ENCODE measurements around the gene ADGRL2.

Gene ADGRL2

GRCh38 chr1:81921851-81922462 is 121.2 kb downstream of the ADGRL2 start:
- no peaks in the 10 kb centered on the region for H3K27me3 ChIP-seq (ENCODE audit: control insufficient read depth, insufficient read depth, low read length)
- H3K9ac ChIP-seq (ENCODE audit: low read length): no peak overlapping the region
- H3K27ac ChIP-seq (ENCODE audit: low read length): no peak overlapping the region
- peaks cover 48% of the 10 kb centered on the region for H3K4me1 ChIP-seq (ENCODE audit: control insufficient read depth, low read depth, low read length)
- H3K36me3 ChIP-seq (ENCODE audit: control insufficient read depth, low read depth, low read length): no peaks in the 10 kb centered on the region
- no peak overlapping the region for H3K4me3 ChIP-seq (ENCODE audit: low read length)
- no peaks in the 10 kb centered on the region for H3K9me3 ChIP-seq (ENCODE audit: control insufficient read depth, low read depth, low read length)

- H3K9ac ChIP-seq (ENCODE audit: low read length): no peak overlapping the region
- no peaks in the 10 kb centered on the region for H3K9me3 ChIP-seq (ENCODE audit: control insufficient read depth, low read depth, low read length)
- H3K4me3 ChIP-seq (ENCODE audit: low read length): no peak overlapping the region
- no peaks in the 10 kb centered on the region for H3K36me3 ChIP-seq (ENCODE audit: control insufficient read depth, low read depth, low read length)
- no peaks in the 10 kb centered on the region for H3K27me3 ChIP-seq (ENCODE audit: control insufficient read depth, insufficient read depth, low read length)
- no peak overlapping the region for H3K27ac ChIP-seq (ENCODE audit: low read length)
- peaks cover 48% of the 10 kb centered on the region for H3K4me1 ChIP-seq (ENCODE audit: control insufficient read depth, low read depth, low read length)
These were observed 122.2 kb downstream of the ADGRL2 start for GRCh38 chr1:81922955-81923354.

- Histone ChIP-seq H3K36me3 (ENCODE audit: control insufficient read depth, low read depth, low read length) (no peaks in the 10 kb centered on the region), H3K27me3 (ENCODE audit: control insufficient read depth, insufficient read depth, low read length) (no peaks in the 10 kb centered on the region), H3K27ac (ENCODE audit: low read length) (no peak overlapping the region), H3K9ac (ENCODE audit: low read length) (no peak overlapping the region), H3K4me3 (ENCODE audit: low read length) (no peak overlapping the region), H3K4me1 (ENCODE audit: control insufficient read depth, low read depth, low read length) (peaks cover 17% of the 10 kb centered on the region), H3K9me3 (ENCODE audit: control insufficient read depth, low read depth, low read length) (no peaks in the 10 kb centered on the region)
These were observed 128.4 kb downstream of the ADGRL2 start for GRCh38 chr1:81929106-81929505.

DNA sequence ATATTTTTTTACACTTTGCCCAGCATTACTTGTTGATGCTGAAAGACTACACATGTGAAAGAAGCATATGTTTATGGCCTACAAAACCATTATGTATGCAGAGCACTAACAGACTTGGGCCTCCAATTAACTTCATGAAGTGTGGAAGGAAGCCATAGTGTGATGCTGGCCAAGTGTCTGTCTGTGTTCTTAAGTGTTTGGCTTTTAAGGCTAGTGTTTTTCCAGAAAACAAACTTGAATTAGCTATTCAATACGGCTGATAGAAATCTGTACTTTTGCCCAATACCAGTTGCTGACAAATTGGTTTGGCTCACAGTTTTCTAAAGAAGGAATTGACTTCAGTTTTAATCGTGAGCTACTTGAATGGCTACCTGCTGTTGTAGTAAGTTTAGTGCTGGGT is 136.1 kb downstream of the ADGRL2 start:
- H3K9me3 ChIP-seq (ENCODE audit: control insufficient read depth, low read depth, low read length): no peaks in the 10 kb centered on the region

DNA sequence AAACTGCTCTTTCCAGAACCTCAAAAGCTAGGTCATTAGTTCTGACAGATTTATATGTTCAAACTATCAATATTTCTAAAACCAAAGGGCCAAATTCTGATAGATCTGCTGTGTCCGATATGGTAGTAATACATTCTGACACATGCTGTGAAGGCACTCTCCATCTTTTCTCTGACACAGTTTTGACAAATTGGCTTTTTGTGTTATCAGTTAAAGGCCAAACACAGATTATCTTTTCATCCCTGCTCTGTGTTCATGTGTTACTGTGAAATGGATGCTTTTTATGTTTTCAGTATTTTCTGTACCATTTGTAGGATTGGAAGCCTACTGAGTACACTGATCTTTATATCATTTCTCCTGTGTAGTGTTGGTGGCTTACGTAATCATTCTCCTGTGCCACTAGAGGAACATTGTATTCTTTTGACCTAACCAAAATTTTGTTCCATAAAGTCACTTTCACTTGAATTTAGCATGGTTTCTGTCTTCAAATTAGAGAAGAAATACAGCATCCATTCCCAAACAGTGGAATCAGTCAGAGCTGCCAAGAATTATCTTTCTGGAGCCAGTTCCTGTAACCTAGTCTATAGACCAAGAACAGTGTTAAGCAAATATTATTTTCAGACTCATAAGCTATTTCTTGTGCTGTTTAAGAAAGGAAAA is 137.2 kb downstream of the ADGRL2 start:
- Histone ChIP-seq H3K9me3 (ENCODE audit: control insufficient read depth, low read depth, low read length) (no peaks in the 10 kb centered on the region), H3K9ac (ENCODE audit: low read length) (no peak overlapping the region), H3K4me1 (ENCODE audit: control insufficient read depth, low read depth, low read length) (no peaks in the 10 kb centered on the region), H3K27me3 (ENCODE audit: control insufficient read depth, insufficient read depth, low read length) (no peaks in the 10 kb centered on the region), H3K4me3 (ENCODE audit: low read length) (no peak overlapping the region), H3K27ac (ENCODE audit: low read length) (no peak overlapping the region), H3K36me3 (ENCODE audit: control insufficient read depth, low read depth, low read length) (peaks cover 11% of the 10 kb centered on the region)

More for the DNA sequence above, 136.1 kb downstream of the ADGRL2 start:
- Histone ChIP-seq H3K4me3 (ENCODE audit: low read length) (no peak overlapping the region), H3K9ac (ENCODE audit: low read length) (no peak overlapping the region), H3K4me1 (ENCODE audit: control insufficient read depth, low read depth, low read length) (no peaks in the 10 kb centered on the region), H3K27ac (ENCODE audit: low read length) (no peak overlapping the region), H3K36me3 (ENCODE audit: control insufficient read depth, low read depth, low read length) (peaks cover 10% of the 10 kb centered on the region), H3K27me3 (ENCODE audit: control insufficient read depth, insufficient read depth, low read length) (no peaks in the 10 kb centered on the region)

DNA sequence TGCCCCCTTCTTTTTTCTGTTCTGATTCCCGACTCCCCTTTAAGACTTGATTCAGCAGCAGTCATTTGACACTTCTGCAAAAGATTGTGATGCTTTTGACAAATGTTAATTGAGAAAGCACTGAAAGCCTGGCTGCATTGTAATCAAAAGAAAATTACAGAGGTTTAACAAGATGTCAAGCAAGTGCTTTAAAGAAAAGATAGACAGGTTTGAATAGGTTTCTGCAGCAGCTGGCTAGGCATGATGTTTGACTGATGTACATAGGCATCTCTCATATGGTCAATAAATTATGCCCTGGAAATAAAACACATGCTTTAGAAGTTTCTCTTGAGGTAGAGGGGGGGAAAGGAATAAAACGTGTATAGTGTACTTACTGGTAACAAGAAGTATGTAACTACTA is 147.8 kb downstream of the ADGRL2 start:
- no peaks in the 10 kb centered on the region for H3K27me3 ChIP-seq (ENCODE audit: control insufficient read depth, insufficient read depth, low read length)
- no peak overlapping the region for H3K4me3 ChIP-seq (ENCODE audit: low read length)
- H3K9ac ChIP-seq (ENCODE audit: low read length): no peak overlapping the region
- H3K9me3 ChIP-seq (ENCODE audit: control insufficient read depth, low read depth, low read length): no peaks in the 10 kb centered on the region
- H3K27ac ChIP-seq (ENCODE audit: low read length): no peak overlapping the region
- peaks cover 34% of the 10 kb centered on the region for H3K36me3 ChIP-seq (ENCODE audit: control insufficient read depth, low read depth, low read length)
- H3K4me1 ChIP-seq (ENCODE audit: control insufficient read depth, low read depth, low read length): no peaks in the 10 kb centered on the region

- Histone ChIP-seq H3K4me1 (ENCODE audit: control insufficient read depth, low read depth, low read length) (no peaks in the 10 kb centered on the region), H3K4me3 (ENCODE audit: low read length) (no peak overlapping the region), H3K27ac (ENCODE audit: low read length) (no peak overlapping the region), H3K9ac (ENCODE audit: low read length) (no peak overlapping the region), H3K36me3 (ENCODE audit: control insufficient read depth, low read depth, low read length) (peaks cover 38% of the 10 kb centered on the region), H3K9me3 (ENCODE audit: control insufficient read depth, low read depth, low read length) (no peaks in the 10 kb centered on the region), H3K27me3 (ENCODE audit: control insufficient read depth, insufficient read depth, low read length) (no peaks in the 10 kb centered on the region)
These were observed 148.7 kb downstream of the ADGRL2 start for GRCh38 chr1:81949421-81949820.

- Histone ChIP-seq H3K27ac (ENCODE audit: low read length) (no peak overlapping the region), H3K36me3 (ENCODE audit: control insufficient read depth, low read depth, low read length) (peaks cover 38% of the 10 kb centered on the region), H3K4me3 (ENCODE audit: low read length) (no peak overlapping the region), H3K27me3 (ENCODE audit: control insufficient read depth, insufficient read depth, low read length) (no peaks in the 10 kb centered on the region), H3K9ac (ENCODE audit: low read length) (no peak overlapping the region), H3K9me3 (ENCODE audit: control insufficient read depth, low read depth, low read length) (no peaks in the 10 kb centered on the region), H3K4me1 (ENCODE audit: control insufficient read depth, low read depth, low read length) (no peaks in the 10 kb centered on the region)
These were observed 149.3 kb downstream of the ADGRL2 start for GRCh38 chr1:81950037-81950436.

DNA sequence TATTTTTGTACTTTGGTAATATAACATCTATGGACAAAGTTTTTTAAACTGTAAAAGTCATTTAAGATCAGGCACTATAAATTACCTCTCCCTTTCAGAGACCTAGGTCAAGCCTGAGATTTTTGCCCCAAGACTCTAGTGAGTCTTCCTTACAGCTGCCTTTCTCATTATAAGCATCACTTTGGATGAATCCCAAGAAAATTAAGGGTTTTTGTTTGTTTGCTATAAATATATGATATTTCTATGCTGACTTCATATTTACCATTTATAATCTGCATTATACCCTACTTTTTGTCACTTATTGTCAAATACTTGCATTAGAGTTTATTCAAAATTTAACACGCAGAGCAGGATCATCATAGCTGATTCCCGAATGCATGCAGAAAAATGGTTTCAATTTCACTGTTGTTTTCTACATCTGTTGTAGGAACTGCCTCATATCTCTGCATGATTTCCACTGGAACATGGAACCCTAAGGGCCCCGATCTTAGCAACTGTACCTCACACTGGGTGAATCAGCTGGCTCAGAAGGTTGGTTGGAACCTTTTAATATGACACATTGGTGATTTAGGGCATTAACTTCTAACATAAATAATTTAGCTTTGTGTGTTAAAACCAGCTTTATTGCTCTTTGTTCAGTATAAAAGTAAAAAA is 150.0 kb downstream of the ADGRL2 start:
- no peak overlapping the region for H3K27ac ChIP-seq (ENCODE audit: low read length)
- H3K9ac ChIP-seq (ENCODE audit: low read length): no peak overlapping the region
- peaks cover 43% of the 10 kb centered on the region for H3K36me3 ChIP-seq (ENCODE audit: control insufficient read depth, low read depth, low read length)
- H3K4me1 ChIP-seq (ENCODE audit: control insufficient read depth, low read depth, low read length): no peaks in the 10 kb centered on the region
- no peaks in the 10 kb centered on the region for H3K9me3 ChIP-seq (ENCODE audit: control insufficient read depth, low read depth, low read length)
- H3K27me3 ChIP-seq (ENCODE audit: control insufficient read depth, insufficient read depth, low read length): no peaks in the 10 kb centered on the region
- no peak overlapping the region for H3K4me3 ChIP-seq (ENCODE audit: low read length)

DNA sequence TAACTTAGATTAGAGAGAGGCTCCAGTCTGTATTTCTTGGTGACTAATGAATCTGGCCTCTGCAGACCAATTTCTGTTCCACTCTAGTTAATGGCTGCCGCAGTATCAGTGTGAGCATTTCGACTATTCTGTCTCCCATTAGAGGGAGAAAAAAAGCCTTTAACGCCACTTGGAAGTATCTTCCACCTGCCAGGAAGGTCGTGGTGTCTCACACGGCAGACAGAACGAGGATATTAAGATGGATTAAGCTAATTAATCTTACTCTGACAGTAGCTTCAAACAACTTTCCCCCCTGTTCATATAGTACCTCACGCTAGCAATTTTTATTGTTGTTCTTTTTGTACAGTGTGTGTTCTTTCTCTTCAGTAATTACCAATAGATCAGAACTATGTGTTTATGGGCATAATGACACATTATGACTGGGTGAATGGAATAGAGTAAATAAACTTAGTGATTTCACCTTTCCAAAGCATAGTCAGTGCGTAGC is 153.8 kb downstream of the ADGRL2 start:
- no peaks in the 10 kb centered on the region for H3K27me3 ChIP-seq (ENCODE audit: control insufficient read depth, insufficient read depth, low read length)
- peaks cover 73% of the 10 kb centered on the region for H3K36me3 ChIP-seq (ENCODE audit: control insufficient read depth, low read depth, low read length)
- no peak overlapping the region for H3K4me3 ChIP-seq (ENCODE audit: low read length)
- H3K9me3 ChIP-seq (ENCODE audit: control insufficient read depth, low read depth, low read length): peaks cover 9% of the 10 kb centered on the region
- no peaks in the 10 kb centered on the region for H3K4me1 ChIP-seq (ENCODE audit: control insufficient read depth, low read depth, low read length)
- H3K9ac ChIP-seq (ENCODE audit: low read length): no peak overlapping the region
- H3K27ac ChIP-seq (ENCODE audit: low read length): no peak overlapping the region

DNA sequence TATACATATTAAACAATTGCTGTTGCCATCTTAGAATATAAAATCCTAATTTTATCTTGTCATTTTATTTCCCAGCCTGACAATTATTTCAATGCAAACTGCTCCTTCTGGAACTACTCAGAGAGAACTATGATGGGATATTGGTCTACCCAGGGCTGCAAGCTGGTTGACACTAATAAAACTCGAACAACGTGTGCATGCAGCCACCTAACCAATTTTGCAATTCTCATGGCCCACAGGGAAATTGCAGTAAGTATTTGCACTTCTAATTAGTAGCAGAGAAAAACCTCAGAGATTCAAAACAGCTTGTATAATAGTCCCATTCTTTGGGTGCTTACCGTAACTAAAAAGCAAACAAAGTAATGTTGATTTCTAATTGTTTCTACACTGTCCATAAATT is 167.2 kb downstream of the ADGRL2 start:
- Histone ChIP-seq H3K4me1 (ENCODE audit: control insufficient read depth, low read depth, low read length) (peaks cover 26% of the 10 kb centered on the region), H3K36me3 (ENCODE audit: control insufficient read depth, low read depth, low read length) (peaks cover 50% of the 10 kb centered on the region), H3K9ac (ENCODE audit: low read length) (no peak overlapping the region), H3K27ac (ENCODE audit: low read length) (no peak overlapping the region), H3K4me3 (ENCODE audit: low read length) (no peak overlapping the region), H3K9me3 (ENCODE audit: control insufficient read depth, low read depth, low read length) (no peaks in the 10 kb centered on the region), H3K27me3 (ENCODE audit: control insufficient read depth, insufficient read depth, low read length) (no peaks in the 10 kb centered on the region)
